Transverse colon (tissue), 4 donors: Measurements from ENCODE around the gene FAM50B.

Experiments
- POLR2A ChIP-seq: fragments of 450-650 bp; IDR thresholded peaks from one replicate; pipeline ENCODE4 v1.6.1; 2016; ENCODE audit warnings: antibody characterized with exemption, mild to moderate bottlenecking, moderate library complexity
- POLR2AphosphoS5 ChIP-seq, 3 donors: sonication (generic); formaldehyde crosslinking; IDR thresholded peaks; one replicate each; pipeline ENCODE4 v1.6.1; 2016; ENCODE audit warnings: antibody characterized with exemption in 3 of 3
- TF ChIP-seq, protein P1 (sequence below), 5 experiments: fragments of 200-600 bp in 3 of 5; fragments of 450-650 bp in 2 of 5; sonication (generic) in 3 of 5; IDR thresholded peaks; 1 replicate in 2 of 5; 2 replicates in 3 of 5; pipeline ENCODE4 v1.5.1; 2016 to 2017; ENCODE audit warnings: antibody characterized with exemption in 5 of 5, inconsistent platforms in 3 of 5, mild to moderate bottlenecking in 2 of 5, moderate library complexity in 1 of 5

DNA sequence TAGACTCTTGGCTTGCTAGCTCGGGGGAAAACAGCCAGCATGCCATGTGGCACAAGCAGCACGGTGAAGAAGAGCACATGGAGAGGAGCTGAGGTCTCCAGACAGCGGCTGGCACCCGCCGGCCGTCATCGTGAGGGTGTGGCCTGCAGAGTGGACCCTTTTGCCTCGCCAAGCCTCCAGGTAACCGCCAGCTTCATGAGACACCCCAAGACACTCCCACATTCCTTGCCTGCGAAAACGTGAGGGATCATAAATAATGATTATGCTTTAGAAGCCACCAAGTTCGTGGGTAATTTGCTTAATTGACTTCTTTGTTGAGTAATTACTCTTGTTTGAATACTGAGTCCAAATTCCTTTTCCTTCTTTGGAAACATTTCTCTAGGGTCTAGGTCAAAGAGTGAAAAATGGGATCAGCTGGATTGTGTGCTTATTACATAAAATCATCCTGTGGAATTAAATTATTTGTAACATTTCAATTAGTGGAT is 23.2 kb downstream of the FAM50B start:
- TF ChIP-seq POLR2AphosphoS5 (IDR thresholded peaks at IDR 0.05) = no peak
- TF ChIP-seq, protein P1, sequence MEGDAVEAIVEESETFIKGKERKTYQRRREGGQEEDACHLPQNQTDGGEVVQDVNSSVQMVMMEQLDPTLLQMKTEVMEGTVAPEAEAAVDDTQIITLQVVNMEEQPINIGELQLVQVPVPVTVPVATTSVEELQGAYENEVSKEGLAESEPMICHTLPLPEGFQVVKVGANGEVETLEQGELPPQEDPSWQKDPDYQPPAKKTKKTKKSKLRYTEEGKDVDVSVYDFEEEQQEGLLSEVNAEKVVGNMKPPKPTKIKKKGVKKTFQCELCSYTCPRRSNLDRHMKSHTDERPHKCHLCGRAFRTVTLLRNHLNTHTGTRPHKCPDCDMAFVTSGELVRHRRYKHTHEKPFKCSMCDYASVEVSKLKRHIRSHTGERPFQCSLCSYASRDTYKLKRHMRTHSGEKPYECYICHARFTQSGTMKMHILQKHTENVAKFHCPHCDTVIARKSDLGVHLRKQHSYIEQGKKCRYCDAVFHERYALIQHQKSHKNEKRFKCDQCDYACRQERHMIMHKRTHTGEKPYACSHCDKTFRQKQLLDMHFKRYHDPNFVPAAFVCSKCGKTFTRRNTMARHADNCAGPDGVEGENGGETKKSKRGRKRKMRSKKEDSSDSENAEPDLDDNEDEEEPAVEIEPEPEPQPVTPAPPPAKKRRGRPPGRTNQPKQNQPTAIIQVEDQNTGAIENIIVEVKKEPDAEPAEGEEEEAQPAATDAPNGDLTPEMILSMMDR (IDR thresholded peaks at IDR 0.05) = no peak
- TF ChIP-seq POLR2A = no peak
